NCI-H2081 treated with DMSO at 0.1 percent for 48 hours (cell line): ENCODE results near the gene ATP2B3.

Source experiments
- DNase-seq: peaks from one replicate; lab custom pipeline; 2025; lab: John Stamatoyannopoulos, UW

Gene ATP2B3

GRCh38 chrX:153509592-153509991, 7.8 kb upstream of the ATP2B3 start:
- no peak for DNase-seq

- no peak for DNase-seq
These were observed 7.1 kb upstream of the ATP2B3 start for GRCh38 chrX:153510383-153510782.

GRCh38 chrX:153511784-153512500, 5.5 kb upstream of the ATP2B3 start:
- no peak for DNase-seq

GRCh38 chrX:153512501-153512893, 4.9 kb upstream of the ATP2B3 start:
- no peak for DNase-seq

- DNase-seq = no peak
These were observed 4.2 kb upstream of the ATP2B3 start for GRCh38 chrX:153513265-153513664.

- DNase-seq = no peak
These were observed 3.2 kb upstream of the ATP2B3 start for GRCh38 chrX:153514259-153514658.

GRCh38 chrX:153515435-153515834, 2.0 kb upstream of the ATP2B3 start:
- no peak for DNase-seq

- DNase-seq = no peak
These were observed 1.4 kb upstream of the ATP2B3 start for GRCh38 chrX:153516073-153516472.

GRCh38 chrX:153517946-153518834, 748 bp downstream of the ATP2B3 start:
- DNase-seq = no peak

- DNase-seq = no peak
These were observed 2.3 kb downstream of the ATP2B3 start for GRCh38 chrX:153519569-153520286.

- no peak for DNase-seq
These were observed 3.0 kb downstream of the ATP2B3 start for GRCh38 chrX:153520287-153520917.

GRCh38 chrX:153521034-153521433, 3.6 kb downstream of the ATP2B3 start:
- DNase-seq = no peak

- no peak for DNase-seq
These were observed 4.8 kb downstream of the ATP2B3 start for GRCh38 chrX:153522259-153522658.

- DNase-seq = no peak
These were observed 5.8 kb downstream of the ATP2B3 start for GRCh38 chrX:153523269-153523668.

- DNase-seq = no peak
These were observed 6.8 kb downstream of the ATP2B3 start for GRCh38 chrX:153524234-153524633.

GRCh38 chrX:153525451-153525850, 8.0 kb downstream of the ATP2B3 start:
- DNase-seq = no peak

- DNase-seq = no peak
These were observed 8.6 kb downstream of the ATP2B3 start for GRCh38 chrX:153526042-153526441.

- no peak for DNase-seq
These were observed 9.4 kb downstream of the ATP2B3 start for GRCh38 chrX:153526801-153527200.

- DNase-seq = no peak
These were observed 9.8 kb downstream of the ATP2B3 start for GRCh38 chrX:153527208-153527607.

GRCh38 chrX:153530411-153531129, 13.1 kb downstream of the ATP2B3 start:
- no peak for DNase-seq

- DNase-seq = no peak
These were observed 15.6 kb downstream of the ATP2B3 start for GRCh38 chrX:153533091-153533490.

- no peak for DNase-seq
These were observed 19.6 kb downstream of the ATP2B3 start for GRCh38 chrX:153537080-153537479.
